EH (cell line): Measurements from ENCODE around the gene PDP2.

Experiments
- DNase-seq: peaks from one replicate; pipeline ENCODE4 v3.0.0-alpha.2; 2015; ENCODE audit warnings: low read depth

The PDP2 gene

DNA sequence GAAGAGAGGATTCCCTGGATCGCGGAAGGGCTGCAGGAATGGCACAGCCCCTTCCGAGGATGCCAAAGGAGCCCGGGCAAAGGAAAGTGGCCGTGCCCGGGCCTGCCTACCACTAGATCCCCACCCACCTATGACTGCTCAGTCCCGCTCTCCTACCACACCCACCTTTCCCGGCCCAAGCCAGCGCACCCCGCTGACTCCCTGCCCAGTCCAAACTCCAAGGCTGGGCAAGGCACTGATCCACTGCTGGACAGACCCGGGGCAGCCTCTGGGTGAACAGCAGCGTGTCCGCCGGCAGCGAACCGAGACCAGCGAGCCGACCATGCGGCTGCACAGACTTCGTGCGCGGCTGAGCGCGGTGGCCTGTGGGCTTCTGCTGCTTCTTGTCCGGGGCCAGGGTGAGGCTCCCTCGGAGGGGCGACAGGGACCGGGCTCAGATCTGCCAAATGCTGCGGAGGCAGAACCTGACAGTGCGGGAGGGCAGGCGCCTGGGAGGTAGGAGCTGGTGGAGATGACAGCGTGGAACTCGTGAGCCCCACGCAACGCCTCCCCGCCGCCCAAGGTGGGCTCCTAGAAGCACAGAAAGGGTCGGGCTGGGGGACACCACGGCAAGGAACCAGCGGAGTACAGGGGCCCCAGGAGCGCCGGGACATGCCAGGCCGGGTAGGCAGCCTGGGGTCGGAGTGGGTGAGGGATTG is 55.1 kb downstream of the PDP2 start, which contains the start of gene CES2:
Gene CES2 (plus strand): TSS at position 203 of the 698 bp plus-strand sequence. CDS start 120 bp downstream, at position 323.
- peak; percentile 53 for DNase-seq

DNA sequence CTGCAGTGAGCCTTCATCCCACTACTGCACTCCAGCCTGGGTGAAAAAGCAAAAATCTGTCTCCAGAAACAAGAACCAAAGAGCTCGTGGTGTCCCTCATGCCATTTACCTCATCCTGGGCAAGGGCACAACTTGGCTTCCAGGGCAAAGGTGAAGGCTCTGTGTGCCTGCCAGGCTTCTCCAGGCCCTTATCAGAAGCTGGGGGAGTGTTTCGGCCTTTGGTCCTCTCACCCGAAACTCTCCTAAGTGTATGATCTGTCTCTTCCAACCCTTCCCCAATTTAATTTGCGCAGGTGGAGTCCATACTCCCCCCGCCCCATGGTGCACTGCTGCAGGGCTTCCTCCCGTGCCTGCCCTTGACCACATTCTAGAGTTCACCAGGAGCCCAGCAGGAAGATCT is 56.1 kb downstream of the PDP2 start:
- DNase-seq, result no peak

DNA sequence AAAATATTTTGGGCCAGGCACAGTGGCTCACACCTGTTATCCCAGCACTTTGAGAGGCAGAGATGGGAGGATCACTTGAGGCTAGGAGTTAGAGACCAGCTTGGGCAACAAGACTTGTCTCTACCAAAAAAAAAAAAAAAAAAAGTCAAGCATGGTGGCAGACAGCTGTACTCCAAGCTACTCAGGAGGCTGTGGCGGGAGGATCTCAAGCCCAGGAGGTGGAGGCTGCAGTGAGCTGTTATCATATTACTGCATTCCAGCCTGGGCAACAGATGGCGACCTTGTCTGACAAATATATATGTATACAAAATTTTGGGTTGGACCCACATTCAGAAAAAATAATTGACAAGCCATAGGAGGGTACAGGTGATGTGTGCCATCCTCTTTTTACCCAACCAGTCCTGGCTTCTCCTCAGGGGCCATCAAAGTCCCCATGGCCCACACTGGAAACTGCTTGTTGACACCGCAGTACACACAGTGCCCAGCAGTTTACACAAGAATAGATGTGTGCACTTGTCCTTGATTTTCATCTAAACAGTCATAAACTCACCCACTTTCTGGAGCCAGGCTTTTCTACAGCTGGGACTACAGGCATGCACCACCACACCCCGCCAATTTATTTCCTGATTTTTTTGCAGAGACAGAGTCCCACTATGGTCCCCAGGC is 56.7 kb downstream of the PDP2 start:
- no peak for DNase-seq

DNA sequence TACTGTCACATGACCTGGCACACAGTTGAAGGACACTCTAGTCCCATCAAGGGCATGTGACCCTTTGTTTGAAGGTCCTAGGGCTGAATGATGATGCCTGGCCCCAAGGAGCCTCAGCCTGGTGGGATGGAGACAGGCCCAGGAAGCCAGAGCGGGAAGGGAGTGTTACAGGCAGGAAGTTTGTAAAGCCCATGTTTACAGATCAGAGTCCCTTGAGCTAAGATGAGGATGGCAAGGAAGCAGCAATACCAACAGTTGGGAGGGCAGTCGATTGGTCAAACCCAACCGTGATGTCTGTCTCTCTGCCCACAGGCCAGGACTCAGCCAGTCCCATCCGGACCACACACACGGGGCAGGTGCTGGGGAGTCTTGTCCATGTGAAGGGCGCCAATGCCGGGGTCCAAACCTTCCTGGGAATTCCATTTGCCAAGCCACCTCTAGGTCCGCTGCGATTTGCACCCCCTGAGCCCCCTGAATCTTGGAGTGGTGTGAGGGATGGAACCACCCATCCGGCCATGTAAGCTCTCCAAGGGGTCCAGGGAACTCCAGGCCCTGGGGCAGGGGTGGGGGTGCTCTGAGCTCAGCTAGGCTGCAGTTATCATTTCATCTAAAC is 57.5 kb downstream of the PDP2 start:
- no peak for DNase-seq

DNA sequence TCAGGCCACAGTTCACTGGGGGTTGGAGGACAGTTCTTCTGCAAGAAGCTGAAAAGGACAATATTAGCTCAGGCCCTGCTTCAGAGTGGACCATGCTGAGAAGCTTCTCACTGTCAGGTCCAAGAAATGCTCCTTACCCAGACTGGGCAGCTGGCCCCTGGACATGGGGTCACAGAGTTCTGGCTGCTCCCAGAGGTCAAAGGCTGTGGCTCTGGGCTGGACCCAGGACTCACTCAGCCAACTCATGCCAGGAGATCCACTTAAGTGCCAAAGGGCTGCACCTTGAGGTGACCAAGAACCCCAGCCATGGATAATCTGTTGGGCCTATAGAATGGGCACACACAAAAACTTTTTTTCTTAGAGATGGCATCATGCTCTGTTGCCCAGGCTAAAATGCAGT is 59.1 kb downstream of the PDP2 start:
- DNase-seq, result no peak

DNA sequence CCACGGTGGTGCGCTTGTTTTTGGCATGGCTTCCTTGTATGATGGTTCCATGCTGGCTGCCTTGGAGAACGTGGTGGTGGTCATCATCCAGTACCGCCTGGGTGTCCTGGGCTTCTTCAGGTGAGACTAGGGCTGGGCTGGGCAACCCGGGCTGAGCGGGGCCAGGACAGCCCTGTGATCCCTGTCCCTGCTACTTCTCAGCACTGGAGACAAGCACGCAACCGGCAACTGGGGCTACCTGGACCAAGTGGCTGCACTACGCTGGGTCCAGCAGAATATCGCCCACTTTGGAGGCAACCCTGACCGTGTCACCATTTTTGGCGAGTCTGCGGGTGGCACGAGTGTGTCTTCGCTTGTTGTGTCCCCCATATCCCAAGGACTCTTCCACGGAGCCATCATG is 59.9 kb downstream of the PDP2 start:
- DNase-seq, result no peak
